HK-2 (cell line): ENCODE results near the gene SEMA3F.

Experiments
- DNase-seq: peaks from one replicate; pipeline ENCODE4 v3.0.0-alpha.2; 2018; ENCODE audit not compliant: unreplicated experiment

SEMA3F gene

DNA sequence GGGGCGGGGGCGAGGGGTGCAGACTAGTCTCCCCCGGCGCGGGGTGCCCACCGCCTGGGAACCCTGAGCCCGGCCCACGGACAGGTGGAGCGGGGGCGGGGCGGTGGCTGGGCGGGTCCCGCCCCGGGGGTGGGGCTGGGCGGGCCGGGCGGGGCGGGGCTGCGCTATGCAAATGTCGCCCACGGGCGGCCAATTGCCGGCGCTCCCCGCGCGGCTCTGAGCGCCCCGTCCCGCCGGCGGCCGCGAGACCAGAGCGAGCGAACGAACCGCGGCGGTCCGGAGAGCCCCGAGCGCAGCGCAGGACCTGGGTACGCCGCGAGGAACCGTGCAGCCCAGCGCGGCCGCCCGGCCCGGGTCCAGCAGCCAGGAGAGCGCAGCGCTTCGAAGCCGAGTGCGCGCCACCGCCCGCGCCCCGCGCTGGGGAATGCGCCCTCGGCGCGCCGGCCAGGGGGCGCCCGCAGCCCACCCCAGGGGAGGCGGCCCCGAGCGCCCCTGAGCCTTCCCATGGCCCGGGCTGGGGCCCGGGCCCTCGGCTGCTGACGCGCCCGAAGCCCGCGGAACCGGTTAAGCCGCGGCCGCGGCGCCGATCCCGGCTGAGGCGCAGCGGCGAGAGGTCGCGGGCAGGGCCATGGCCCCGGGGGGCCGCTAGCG is at the start of gene SEMA3F:
TSS of gene SEMA3F (plus strand) at position 485 of the 651 bp plus-strand sequence. CDS start 4,299 bp downstream, outside the sequence.
- peak; percentile 54 for DNase-seq

DNA sequence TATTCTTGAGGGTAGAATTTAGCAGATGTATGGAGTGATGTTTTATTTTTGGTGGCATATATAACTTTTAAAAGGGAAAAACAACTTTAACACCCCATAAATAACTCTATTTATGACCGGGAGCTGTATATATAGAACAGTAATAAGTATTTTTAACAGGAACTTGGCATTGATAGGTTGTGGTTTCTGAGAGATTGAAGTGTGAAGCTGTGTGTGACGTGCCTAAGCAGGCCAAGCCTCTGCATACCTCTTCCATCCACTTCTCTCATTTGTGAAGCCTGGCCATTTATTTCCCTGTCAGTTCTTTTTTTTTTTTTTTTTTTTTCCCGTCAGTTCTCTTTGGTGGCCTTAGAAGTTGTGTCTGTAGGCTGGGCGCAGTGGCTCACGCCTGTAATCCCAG is 43.4 kb upstream of the SEMA3F start:
- DNase-seq, result no peak

DNA sequence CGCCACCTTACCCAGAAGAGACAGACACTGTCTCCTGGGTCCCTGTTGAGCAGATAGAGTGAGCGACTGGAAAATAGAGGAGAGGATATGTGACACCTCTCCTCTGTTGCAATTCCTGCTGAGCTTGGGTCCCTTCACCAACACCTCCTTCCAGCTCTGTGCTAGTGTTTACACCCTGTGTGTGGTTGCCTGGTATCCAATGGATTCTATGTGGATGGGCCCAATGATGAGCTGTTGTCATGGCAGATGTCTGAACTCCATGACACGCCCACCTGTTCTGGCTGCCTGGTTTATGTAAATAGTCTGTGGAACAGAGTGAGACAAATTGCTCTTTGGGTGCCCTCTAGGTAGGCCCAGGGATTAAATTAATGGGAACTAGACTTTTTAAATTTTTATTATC is 42.7 kb upstream of the SEMA3F start:
- DNase-seq, result no peak

DNA sequence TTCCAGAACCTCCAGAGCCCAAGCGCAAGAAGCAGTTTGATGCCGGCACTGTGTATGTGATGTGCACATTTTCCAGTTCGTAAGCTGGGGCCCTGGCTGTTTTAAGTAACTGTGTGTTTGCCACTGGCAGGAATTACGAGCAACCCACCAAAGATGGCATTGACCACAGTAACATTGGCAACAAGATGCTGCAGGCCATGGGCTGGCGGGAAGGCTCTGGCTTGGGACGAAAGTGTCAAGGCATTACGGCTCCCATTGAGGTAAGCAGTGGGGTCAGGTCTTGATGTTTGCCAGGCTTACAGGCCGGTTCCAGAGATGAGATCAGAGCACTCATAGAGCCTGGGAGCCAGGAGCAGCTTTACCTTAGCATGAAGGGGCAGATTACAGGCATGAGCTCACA is 38.0 kb upstream of the SEMA3F start:
- no peak for DNase-seq

DNA sequence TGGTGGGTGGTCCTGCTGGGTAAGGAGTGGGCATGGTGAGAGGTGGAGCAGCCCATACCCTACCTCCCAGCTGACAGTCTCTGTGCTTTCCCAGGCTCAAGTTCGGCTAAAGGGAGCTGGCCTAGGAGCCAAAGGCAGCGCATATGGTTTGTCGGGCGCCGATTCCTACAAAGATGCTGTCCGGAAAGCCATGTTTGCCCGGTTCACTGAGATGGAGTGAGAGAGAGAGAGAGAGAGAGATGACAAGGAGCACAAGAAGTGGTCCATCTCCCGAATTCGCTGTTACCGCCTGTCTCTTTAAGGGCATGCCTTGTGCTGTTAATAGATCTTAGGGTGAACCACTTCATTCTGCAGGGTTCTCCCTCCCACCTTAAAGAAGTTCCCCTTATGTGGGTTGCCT is 36.9 kb upstream of the SEMA3F start:
- DNase-seq, result no peak

DNA sequence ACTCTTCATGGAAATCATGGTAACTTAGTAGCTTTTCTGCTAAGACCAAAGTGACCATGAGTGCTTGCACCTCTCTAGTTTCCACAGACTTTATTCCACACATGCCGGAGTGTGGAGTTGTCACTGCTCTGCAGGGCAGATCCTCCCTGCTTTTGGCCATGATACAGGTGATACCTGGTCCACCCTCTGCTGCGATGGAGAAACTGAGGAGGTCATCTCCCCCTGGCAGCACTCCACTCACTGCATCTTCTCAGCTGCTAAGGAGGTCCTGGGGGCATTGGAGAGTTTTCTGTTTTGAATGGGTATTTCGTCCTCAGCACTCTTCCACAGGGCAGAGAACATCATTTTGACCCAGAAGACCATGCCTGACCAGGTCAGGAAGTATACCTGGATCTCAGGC is 35.3 kb upstream of the SEMA3F start:
- no peak for DNase-seq

DNA sequence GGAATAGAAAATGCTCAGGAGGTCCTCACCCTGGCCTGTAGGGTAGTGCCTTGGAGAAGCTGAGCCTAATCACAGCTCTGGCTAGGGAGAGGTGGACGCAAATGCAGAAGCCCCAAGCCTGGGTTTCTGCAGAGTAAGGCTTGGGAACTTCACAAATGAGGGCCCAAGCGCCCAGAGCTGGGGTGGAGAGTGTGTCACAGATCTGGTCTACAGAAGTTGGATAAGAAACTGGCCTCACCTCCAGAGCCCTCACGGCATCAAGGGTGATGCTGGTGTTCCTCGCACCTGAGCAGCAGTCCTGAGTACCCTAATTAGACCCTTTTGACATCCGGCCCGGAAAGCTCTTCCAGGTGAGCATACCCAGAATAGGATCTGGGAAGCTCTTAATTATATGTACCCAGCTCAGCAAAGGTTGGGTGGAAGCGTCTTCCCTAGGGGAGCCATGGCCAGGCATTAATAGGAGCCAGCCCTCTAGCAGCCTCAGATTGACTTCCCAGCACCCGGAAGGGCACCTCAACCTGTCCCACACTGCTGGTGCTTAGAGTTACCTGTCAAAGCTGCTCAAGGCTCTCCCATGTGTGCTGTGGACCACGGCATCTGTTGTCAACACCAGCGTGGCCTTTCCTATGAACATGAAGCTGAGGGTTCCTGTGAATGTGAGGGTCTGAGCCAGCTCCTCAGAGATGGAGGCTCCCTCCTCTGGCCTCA is 34.6 kb upstream of the SEMA3F start:
- DNase-seq, result no peak

DNA sequence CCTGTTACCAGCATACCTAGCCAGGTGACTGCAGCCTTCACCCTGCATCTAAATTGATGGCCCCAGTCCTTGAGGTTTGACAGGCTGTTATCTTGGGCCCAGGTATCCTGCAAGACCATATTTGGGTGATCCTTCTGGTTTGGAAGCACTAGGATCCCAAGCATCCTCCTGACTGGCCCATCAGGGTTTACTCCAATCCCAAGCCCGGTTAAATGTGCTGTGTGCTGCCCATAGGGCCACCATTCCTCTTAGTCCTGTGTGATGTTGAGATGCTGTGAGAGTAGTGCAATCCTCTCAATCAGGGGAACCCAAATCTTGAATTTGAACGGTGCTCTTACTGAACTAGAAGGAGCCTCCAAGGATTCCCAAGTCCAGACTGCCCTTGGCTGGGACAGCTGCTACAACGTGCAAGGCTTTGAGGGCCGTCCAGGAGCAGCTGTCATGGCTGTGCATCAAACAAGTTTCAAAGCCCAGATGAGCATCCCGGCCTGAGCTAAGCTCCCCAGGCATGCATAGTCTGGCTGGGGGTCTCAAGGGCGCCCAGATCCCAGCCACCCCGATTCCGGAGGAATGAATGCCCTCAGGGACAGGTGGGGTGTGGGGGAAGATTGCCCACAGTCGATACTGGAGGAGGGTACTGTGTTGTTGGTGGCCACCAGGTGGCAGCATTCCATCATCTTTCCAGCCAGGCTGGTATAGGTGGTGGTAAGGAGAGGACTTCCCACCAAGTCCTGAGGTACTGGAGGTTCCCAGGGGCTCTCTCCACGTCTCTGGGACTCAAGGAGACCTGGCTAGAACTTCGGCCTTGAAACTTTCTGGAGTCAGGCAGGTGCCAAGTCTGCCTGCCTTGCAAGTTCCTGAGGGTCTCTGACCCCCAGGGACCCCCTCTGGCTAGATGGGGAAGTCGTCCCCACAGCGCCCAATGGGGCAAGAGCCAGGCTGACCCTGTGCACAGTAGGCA is 33.8 kb upstream of the SEMA3F start:
- peak; percentile 77 for DNase-seq

DNA sequence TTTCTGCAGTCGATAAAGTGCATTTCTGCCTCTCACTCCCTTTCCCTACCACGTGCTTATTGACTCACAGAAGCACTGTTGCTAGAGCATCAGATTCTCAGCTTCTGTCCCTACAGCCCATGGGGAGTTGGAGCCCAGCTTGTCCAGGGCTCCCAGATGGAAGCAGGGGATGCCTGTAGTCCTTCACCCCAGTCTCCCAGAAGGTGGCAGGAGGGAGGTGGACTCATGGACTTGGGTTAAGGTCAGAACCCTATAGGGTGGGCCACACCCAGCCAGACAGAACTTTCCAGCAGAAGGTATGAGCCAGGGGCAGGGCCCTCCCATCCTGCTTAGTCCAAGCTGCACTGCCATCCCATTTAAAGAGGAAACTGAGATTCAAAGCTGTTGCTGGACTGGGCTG is 33.1 kb upstream of the SEMA3F start:
- no peak for DNase-seq

DNA sequence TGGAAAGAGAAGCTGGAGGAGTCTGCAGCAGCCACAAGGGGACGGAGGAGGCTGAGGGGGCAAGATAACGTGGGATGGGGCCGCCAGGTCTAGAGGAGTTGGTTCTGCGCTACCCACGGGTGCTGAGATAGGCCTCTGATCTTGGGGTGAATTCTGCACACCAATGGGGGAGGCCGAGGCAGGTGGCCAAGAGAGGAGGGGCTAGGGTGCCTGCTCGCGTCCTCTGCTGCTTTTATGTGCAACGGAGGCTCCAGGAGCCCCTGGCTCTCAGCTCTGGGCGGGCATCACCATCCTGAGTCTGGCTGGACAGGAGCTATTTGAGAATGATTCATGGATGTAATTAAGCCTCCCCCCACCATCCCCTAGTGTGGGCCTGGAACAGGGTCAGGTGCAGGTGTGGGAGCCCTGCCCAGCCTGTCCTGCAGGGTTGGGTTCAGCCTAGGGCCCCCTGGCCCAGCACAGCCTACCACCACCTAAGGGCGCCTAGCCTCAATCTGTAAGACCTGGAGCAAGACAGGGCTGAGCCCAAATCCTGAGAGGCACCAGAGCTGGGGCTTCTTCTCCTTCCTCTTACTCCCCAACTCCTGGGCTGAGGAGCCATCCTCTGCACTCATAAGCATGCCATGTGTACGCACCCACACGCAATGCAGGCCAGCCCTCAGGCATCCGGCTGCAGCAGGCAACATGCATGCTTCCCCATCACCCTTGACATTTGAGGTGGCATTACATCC is 32.3 kb upstream of the SEMA3F start:
- no peak for DNase-seq

DNA sequence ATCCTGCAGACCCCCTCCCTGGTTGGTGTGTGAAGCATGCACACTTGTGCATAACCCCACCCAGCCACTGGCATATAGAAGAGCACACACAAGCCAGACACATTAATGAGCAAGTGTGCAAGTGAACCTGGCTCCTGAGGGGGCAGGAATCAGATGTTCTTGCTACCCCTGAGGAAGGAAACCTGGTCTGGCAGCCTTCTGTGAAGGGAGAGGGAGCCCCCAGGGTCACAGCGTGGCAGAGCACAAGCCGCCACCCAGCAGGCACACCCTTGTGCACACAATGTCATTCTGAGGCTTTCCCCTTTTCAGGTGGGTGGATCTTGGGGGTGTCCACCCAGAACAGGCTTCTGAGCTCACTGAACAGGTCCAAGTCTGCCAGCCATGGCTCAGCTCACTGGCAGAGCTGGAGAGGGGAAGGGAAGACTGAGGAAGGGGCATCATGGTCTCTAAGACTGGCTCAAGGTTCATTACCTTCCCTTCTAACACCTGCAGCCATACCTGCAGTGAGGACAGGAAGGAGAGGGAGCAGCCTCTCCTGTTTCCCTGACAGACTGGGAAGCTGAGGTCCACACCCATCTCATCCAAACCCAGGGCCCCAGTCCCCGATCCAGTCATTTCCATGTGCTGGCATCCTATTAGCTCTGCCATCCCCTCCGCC is 31.6 kb upstream of the SEMA3F start:
- DNase-seq, result no peak

DNA sequence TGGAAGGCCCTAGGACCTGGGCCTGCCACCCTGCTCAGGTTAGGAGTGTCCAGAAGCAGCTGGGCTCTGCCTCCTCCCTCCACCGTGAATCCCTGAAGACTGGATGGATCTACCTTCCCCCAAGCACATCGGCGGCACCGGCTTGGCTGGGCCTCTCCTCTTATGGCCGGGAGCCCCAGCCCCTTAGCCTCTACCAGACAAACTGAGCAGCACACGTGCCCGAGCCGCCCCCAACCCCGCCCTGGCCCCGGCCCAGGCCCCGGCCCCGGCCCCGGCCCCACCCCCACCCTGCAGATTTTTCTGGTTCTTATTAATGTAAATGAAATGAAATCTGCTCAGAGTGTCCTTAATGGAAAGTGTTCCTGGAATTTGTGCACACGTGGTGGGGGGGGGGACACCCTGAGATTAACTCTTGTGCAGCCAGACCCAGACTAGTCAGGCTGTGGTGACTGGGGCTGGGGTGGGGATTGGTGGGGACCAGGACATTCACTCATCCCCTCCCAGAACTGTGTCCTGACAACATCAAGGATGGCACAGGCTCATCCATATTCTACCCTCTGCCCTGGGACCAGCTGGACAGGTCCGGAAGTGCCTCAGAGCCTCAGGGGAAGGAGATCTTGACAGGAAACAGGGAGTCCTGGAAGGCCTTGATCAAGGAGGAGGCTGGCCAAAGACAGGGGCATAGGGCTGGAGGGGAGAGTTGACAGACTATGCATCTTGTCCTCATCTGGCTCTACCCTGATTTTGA is 30.9 kb upstream of the SEMA3F start:
- DNase-seq, result no peak

DNA sequence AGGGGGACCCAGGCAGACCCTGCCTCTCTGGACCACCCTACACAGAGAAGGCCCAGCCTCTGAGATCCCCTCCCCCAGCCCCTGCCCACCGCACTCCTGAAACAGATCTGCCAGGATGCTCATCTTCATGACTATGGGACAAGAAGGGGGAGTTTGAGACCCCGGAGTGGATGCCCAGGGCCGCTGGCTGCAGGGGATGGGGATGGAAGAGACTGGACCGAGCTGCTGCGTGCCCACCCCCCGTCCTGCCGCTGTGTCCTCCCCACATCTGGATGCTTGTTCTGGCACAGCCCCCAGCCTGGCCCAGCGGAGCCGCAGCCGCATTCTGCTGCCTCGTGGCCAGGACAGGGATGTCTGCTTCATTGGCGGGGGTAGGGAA is 30.3 kb upstream of the SEMA3F start:
- no peak for DNase-seq

DNA sequence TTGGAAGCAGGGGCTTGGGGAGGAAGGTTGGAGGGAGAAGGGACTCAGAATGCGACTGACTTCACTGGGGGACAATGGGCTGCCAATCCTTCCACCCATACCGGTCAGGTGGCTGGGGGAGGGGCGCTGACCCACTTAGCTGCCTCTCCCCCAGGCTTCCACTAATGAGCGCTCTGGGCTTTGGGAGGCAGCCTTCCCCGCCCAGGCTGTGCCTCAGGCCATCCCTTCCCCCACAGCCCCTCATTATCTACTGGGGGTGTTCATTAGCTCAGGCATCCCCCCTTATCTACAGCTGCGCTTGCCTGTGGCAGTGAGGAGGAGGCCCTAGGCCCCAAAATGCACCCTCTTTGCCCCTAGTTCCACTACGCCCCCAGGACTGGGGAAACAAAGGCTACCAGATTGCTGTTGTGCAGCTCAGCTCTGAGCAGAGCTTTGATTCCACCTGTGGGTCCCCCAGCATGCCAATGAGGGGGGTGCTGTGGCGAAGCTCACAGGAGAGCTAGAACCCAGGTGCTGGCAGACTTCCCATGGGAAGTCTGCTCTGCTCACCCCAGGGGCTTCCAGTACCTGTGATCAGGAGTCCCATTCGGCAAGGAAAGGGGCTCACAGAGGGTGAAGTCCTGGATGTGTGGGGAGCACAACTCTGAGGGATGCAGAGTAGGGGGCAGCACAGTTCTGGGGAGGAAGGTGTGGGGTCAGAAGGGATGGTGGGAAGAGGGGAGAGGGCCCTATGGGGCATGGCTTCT is 29.4 kb upstream of the SEMA3F start:
- DNase-seq, result no peak

DNA sequence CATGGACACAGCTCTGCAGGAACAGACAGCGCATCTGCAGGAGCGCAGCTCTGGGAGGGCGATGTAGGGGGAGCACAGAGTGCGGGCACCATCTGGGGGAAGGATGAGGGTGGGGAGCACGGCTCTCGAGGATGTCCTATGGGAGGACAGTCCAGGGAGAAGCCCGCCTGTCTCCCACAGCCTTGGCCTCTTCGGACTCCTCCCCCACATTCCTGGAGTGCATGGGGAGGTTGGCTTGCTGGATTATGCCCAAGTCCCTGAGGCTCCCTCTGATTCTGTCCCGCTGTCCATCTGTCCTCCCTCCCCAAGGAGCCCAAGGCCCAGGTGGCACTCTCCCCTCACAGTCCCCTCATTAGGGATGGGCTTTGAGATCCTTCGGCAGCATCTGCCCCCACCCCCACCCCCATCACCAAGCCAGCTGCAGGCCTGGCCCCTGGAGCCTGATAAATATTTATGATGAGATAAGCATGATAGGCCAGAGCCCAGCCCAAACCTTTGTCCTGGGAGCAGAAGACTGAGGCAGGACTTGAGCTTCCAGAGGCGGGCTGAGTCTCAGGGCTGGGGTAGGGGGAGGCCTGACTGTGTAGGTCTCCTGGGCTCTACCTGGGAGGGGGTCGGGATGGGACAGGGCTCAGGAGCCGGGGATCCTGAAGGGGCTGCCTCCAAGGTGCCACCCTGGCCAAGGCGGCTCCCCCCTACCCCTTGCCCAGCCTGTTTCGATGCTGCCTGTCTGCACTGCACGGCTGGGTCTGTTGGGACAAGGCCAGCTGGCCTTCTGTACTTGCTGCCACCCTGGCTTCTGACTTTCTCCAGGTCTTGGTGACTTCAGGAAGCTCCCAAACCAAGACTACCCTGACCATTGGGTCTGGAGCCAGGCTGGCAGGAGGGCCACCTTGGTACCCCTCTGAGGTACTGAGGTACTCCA is 28.6 kb upstream of the SEMA3F start:
- DNase-seq, result no peak

DNA sequence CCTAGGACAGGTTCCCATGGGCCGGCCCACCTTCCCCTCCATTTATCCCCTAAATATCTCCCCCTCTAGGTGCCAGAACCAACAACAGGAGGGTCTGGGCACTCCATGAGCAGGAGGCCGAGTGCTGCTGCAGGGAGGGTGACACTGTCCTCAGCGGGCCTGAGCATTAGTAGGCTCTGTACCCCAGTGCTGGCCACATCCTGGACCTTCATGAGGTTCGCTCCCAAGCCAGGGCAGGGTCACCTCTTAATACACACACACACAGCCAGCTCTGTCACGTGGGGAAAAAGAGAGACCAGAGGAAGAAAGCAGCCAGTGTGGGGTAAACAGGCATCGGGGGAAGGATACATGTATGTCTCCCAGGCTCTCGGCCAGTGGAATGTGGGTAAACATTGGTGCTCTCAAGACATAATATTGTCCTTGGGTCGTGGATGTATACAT is 27.9 kb upstream of the SEMA3F start:
- no peak for DNase-seq

DNA sequence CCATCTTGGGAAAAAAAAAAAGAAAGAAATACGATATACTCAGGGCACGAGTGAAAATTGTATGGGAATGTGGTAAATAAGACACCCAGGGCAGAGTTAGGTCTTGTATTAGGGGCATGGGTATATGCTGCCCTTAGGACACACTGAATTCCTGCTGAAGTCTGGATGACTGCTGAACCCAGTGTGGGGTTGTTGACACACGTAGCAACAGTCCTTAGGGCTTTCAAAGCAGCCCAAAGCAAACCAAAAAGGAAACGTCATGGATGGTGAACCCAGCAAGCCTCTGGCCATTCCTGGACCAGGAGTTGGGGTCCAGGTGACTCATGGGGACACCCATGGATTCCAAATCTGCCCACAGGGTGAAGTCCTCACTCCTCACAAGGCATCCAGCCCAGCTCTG is 27.1 kb upstream of the SEMA3F start:
- no peak for DNase-seq

DNA sequence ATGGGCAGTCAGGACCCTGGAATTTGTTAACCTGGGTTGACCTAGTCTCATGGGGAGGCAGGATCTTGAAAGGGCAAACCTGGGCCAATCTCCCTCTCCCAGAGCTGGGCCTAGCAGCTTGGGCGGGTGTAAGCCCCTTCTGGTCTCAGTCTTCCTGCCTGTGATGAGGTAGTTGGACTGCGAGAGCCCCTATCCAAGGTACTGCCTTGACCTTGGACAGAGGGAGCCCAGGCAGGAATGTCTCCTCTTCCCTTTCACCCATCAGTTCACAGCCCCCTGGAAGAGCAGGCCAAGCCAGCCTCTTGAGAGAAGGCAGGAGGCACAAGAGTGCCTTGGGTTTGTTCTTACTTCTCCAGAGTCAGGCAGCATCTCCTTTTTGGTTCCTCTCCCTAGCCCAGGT is 24.7 kb upstream of the SEMA3F start:
- DNase-seq, result no peak
